ENCODE measurements around the gene NOL4L. TPM values are rescaled to one million over a fixed set of nuclear protein-coding genes. Genes with fewer than 3 reads are reported as not detected.
"Not testable (repeated sequence)": the region's sequence is repeated elsewhere in the genome, so short reads cannot be mapped to it uniquely, and the experiment has no call there.

NOL4L gene
- total RNA-seq, 2 donors from 2014 or later, result 18.0 to 59.7 TPM

- H3K4me1 ChIP-seq (replicated peaks), result no peaks in the 10 kb centered on the region
- no peak overlapping the region for H3K4me3 ChIP-seq
- DNase-seq (ENCODE audit: low spot score), result no peak
- intact Hi-C loops (cut with DNase I), result no loop called here
- no peaks in the 10 kb centered on the region for H3K9me3 ChIP-seq
- H3K36me3 ChIP-seq, result no peaks in the 10 kb centered on the region
- TF ChIP-seq POLR2A (IDR thresholded peaks at IDR 0.05), result no peak
- no peak for TF ChIP-seq POLR2AphosphoS5 (IDR thresholded peaks at IDR 0.05)
- no peak for TF ChIP-seq CTCF (IDR thresholded peaks at IDR 0.05)
- WGBS, result 54% methylated on average over 19 of the region's 19 CpGs
- no peak overlapping the region for H3K27ac ChIP-seq
- H3K27me3 ChIP-seq (replicated peaks; ENCODE audit: insufficient read depth), result no peaks in the 10 kb centered on the region
These were observed 3.9 kb downstream of the NOL4L start for GRCh38 chr20:32580970-32581838.

- Histone ChIP-seq H3K4me1 (replicated peaks) (no peaks in the 10 kb centered on the region), H3K9me3 (no peaks in the 10 kb centered on the region), H3K27me3 (replicated peaks; ENCODE audit: insufficient read depth) (no peaks in the 10 kb centered on the region), H3K4me3 (no peak overlapping the region), H3K36me3 (no peaks in the 10 kb centered on the region), H3K27ac (no peak overlapping the region)
- no peak for DNase-seq (ENCODE audit: low spot score)
- intact Hi-C loops (cut with DNase I), result no loop called here
- 83% methylated on average over 21 of the region's 21 CpGs for WGBS
- TF ChIP-seq POLR2A (IDR thresholded peaks at IDR 0.05) (no peak), POLR2AphosphoS5 (IDR thresholded peaks at IDR 0.05) (no peak)
These were observed 4.7 kb downstream of the NOL4L start for GRCh38 chr20:32580219-32580969.

GRCh38 chr20:32578840-32579390 lies 6.2 kb downstream of the NOL4L start:
- H3K27ac ChIP-seq, result no peak overlapping the region
- intact Hi-C loops (cut with DNase I), result no loop called here
- TF ChIP-seq POLR2AphosphoS5 (IDR thresholded peaks at IDR 0.05), result no peak
- TF ChIP-seq POLR2A (IDR thresholded peaks at IDR 0.05), result no peak
- TF ChIP-seq CTCF (IDR thresholded peaks at IDR 0.05), result no peak
- no peaks in the 10 kb centered on the region for H3K36me3 ChIP-seq
- H3K4me1 ChIP-seq (replicated peaks), result no peaks in the 10 kb centered on the region
- 81% methylated on average over 12 of the region's 12 CpGs for WGBS
- H3K9me3 ChIP-seq, result no peaks in the 10 kb centered on the region
- no peak for DNase-seq (ENCODE audit: low spot score)
- no peaks in the 10 kb centered on the region for H3K27me3 ChIP-seq (replicated peaks; ENCODE audit: insufficient read depth)
- no peak overlapping the region for H3K4me3 ChIP-seq

DNA sequence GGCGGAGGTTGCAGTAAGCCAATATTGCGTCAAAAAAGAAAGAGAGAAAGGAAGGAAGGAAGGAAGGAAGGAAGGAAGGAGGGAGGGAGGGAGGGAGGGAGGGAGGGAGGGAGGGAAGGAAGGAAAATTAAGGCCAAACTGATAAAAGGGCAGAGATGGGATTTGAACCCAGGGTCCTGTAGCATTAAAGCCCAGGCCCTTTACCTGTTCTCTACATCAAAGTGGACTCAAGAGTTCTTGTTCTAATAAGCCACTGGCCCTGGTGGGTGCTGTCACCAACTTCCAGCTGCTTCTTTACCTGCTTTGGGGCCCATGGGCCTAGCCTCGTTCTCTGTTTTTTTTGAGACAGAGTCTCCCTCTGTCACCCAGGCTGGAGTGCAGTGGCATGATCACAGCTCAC lies 7.1 kb downstream of the NOL4L start:
- H3K4me1 ChIP-seq (replicated peaks); H3K9me3 ChIP-seq; DNase-seq (ENCODE audit: low spot score); H3K36me3 ChIP-seq; intact Hi-C loops (cut with DNase I); H3K27ac ChIP-seq; H3K27me3 ChIP-seq (replicated peaks; ENCODE audit: insufficient read depth); H3K4me3 ChIP-seq: not testable (repeated sequence)
- 78% methylated on average over 3 of the region's 3 CpGs for WGBS

DNA sequence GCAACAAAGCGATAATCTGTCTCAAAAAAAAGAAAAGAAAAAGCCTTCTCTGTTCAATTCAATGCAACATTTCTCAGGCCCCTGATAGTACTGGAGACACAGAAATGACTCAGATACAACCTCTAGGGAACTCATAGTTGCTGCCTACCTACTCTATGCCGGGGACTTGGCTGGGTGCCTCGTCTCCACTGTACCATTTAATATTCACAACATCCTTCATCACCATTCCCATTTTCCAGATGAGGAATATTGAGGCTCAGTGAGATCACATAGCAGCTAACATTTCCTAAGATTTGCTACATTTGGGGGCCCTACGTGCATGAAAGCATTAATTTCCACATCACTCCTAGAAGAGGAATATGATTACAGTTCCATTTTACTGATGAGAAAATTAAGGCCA lies 7.5 kb downstream of the NOL4L start:
- H3K27ac ChIP-seq, result no peak overlapping the region
- WGBS, result 84% methylated on average over 4 of the region's 4 CpGs
- H3K4me1 ChIP-seq (replicated peaks), result no peaks in the 10 kb centered on the region
- DNase-seq (ENCODE audit: low spot score), result no peak
- H3K9me3 ChIP-seq, result no peaks in the 10 kb centered on the region
- no peaks in the 10 kb centered on the region for H3K36me3 ChIP-seq
- TF ChIP-seq POLR2A (IDR thresholded peaks at IDR 0.05) (no peak), POLR2AphosphoS5 (IDR thresholded peaks at IDR 0.05) (no peak), CTCF (IDR thresholded peaks at IDR 0.05) (no peak)
- intact Hi-C loops (cut with DNase I), result no loop called here
- no peaks in the 10 kb centered on the region for H3K27me3 ChIP-seq (replicated peaks; ENCODE audit: insufficient read depth)
- no peak overlapping the region for H3K4me3 ChIP-seq
